Liver (tissue), 4 donors: ENCODE results near the gene ARL5B. TPM values are rescaled to one million over a fixed set of nuclear protein-coding genes. Genes with fewer than 3 reads are reported as not detected.

Experiments
- polyA plus RNA-seq, 2 donors: library from polyadenylated mRNA; stranded (reverse) in 1 of 2; unstranded in 1 of 2; fragments of 200-250 nt in 1 of 2; fragments of >200 nt in 1 of 2; fragmentation: Nextera tagmentation in 1 of 2; extraction: Ambion mirVana in 1 of 2; gene quantifications; one replicate each; pipeline versions ENCODE4 v1.2.1 to v1.2.3, GENCODE V29; 2013 to 2015
- total RNA-seq, 2 donors: library from RNA; depleted of rRNA; stranded (reverse); fragments of >200 nt; gene quantifications; one replicate each; pipeline ENCODE4 v1.2.3, GENCODE V29; 2014
- donor health status: healthy.
- donor health status: healthy.
- donor health status: healthy.

ARL5B gene
- total and polyA plus RNA-seq, 4 donors = 5.2 to 19.5 (median 12.3) TPM

Other genes starting within 250 kb of the ARL5B start
- 10 to 100 TPM; 17.1 to 47.6 TPM for gene NSUN6, start 7.8 kb upstream of the ARL5B start, total RNA-seq
- 10 to 100 TPM; 16.3 to 32.9 TPM for gene NSUN6, start 7.8 kb upstream of the ARL5B start, polyA plus RNA-seq